Activated naive CD4-positive, alpha-beta T cell treated with anti-CD3 and anti-CD28 coated beads for 36 hours (primary cell): ENCODE measurements around the gene NOD2. TPM values are rescaled to one million over a fixed set of nuclear protein-coding genes. Genes with fewer than 3 reads are reported as not detected.

Source experiments
- CTCF ChIA-PET: fragments of 350-600 bp; sonication (Branson Sonifier 250); formaldehyde crosslinking; loops from one replicate; lab custom pipeline; 2021; ENCODE audit warnings: antibody characterized with exemption; lab: Charles Lee
- DNase-seq: peaks from one replicate; pipeline ENCODE4 v3.0.0-alpha.2; 2020
- H3K27ac Mint-ChIP-seq: one replicate; pipeline ENCODE4 v1.8.0; 2021; ENCODE audit warnings: mild to moderate bottlenecking, mixed read lengths
- H3K27me3 Mint-ChIP-seq: one replicate; pipeline ENCODE4 v1.8.0; 2021; ENCODE audit warnings: low read depth, mixed read lengths
- H3K36me3 Mint-ChIP-seq: one replicate; pipeline ENCODE4 v1.8.0; 2021; ENCODE audit warnings: low read depth, mixed read lengths
- H3K4me1 Mint-ChIP-seq: one replicate; pipeline ENCODE4 v1.8.0; 2021; ENCODE audit warnings: low read depth, mixed read lengths
- H3K4me3 Mint-ChIP-seq: one replicate; pipeline ENCODE4 v1.8.0; 2021; ENCODE audit warnings: mild to moderate bottlenecking, moderate library complexity, mixed read lengths
- H3K9me3 Mint-ChIP-seq: one replicate; pipeline ENCODE4 v1.8.0; 2021; ENCODE audit warnings: mixed read lengths
- intact Hi-C: fragments of 100-400 bp; cut with micrococcal nuclease; formaldehyde crosslinking; loops from one replicate; pipeline ENCODE4 v1.15.1; 2023
- total RNA-seq, 2 experiments: library from RNA; stranded (reverse); gene quantifications; one replicate each; pipeline ENCODE4 v1.2.3, GENCODE V29; 2021

The NOD2 gene
- total RNA-seq = 1 to 10 TPM; 1.2 to 1.7 TPM

GRCh38 chr16:50692999-50693781 is at the start of gene NOD2:
Gene NOD2, plus strand, starts transcription at chr16:50693606. Its CDS starts 5,890 bp downstream, at chr16:50699496.
- Mint-ChIP-seq H3K36me3 (no peaks in the 10 kb centered on the region), H3K4me3 (peak within 1 kb of the TSS; percentile 67), H3K4me1 (peaks cover 50% of the 10 kb centered on the region), H3K9me3 (no peaks in the 10 kb centered on the region), H3K27me3 (no peaks in the 10 kb centered on the region), H3K27ac (peak within 1 kb of the TSS; percentile 37)
- CTCF ChIA-PET = no interaction called here
- DNase-seq = peak; percentile 30
- intact Hi-C loops = no loop called here

GRCh38 chr16:50644245-50644644 is 49.2 kb upstream of the NOD2 start:
- intact Hi-C loops = loop anchor here (1.0 to 5.0 kb wide), 3 partner anchors 97 to 432 kb away; partner anchors contain the start of gene NKD1
- CTCF ChIA-PET = interaction anchor here (1.6 kb wide), 4 partner anchors 9 to 285 kb away, joined by 5 to 6 read pairs (median 5); no protein-coding TSS in a partner anchor
- Mint-ChIP-seq H3K36me3 (no peaks in the 10 kb centered on the region), H3K4me1 (peaks cover 2% of the 10 kb centered on the region), H3K27ac (no peak overlapping the region), H3K27me3 (no peaks in the 10 kb centered on the region), H3K9me3 (no peaks in the 10 kb centered on the region), H3K4me3 (no peak overlapping the region)
- no peak for DNase-seq

GRCh38 chr16:50644729-50645128 is 48.7 kb upstream of the NOD2 start:
- peaks cover 2% of the 10 kb centered on the region for H3K4me1 Mint-ChIP-seq
- DNase-seq = peak; percentile 67
- no peaks in the 10 kb centered on the region for H3K36me3 Mint-ChIP-seq
- intact Hi-C loops = loop anchor here (1.0 to 5.0 kb wide), 3 partner anchors 97 to 432 kb away; partner anchors contain the start of gene NKD1
- H3K9me3 Mint-ChIP-seq = no peaks in the 10 kb centered on the region
- H3K27ac Mint-ChIP-seq = no peak overlapping the region
- CTCF ChIA-PET = interaction anchor here (0.6 to 1.6 kb wide), 10 partner anchors 9 to 1136 kb away, joined by 3 to 6 read pairs (median 3); no protein-coding TSS in a partner anchor
- no peak overlapping the region for H3K4me3 Mint-ChIP-seq
- no peaks in the 10 kb centered on the region for H3K27me3 Mint-ChIP-seq

- H3K4me3 Mint-ChIP-seq = no peak overlapping the region
- no peak for DNase-seq
- no peaks in the 10 kb centered on the region for H3K9me3 Mint-ChIP-seq
- peaks cover 2% of the 10 kb centered on the region for H3K4me1 Mint-ChIP-seq
- no peaks in the 10 kb centered on the region for H3K36me3 Mint-ChIP-seq
- CTCF ChIA-PET = interaction anchor here (0.6 to 1.6 kb wide), 9 partner anchors 8 to 1137 kb away, joined by 3 to 6 read pairs (median 4); no protein-coding TSS in a partner anchor
- intact Hi-C loops = no loop called here
- H3K27ac Mint-ChIP-seq = no peak overlapping the region
- no peaks in the 10 kb centered on the region for H3K27me3 Mint-ChIP-seq
Measured at GRCh38 chr16:50645563-50646220, 47.7 kb upstream of the NOD2 start.

GRCh38 chr16:50646345-50646744 is 47.1 kb upstream of the NOD2 start:
- Mint-ChIP-seq H3K36me3 (no peaks in the 10 kb centered on the region), H3K9me3 (no peaks in the 10 kb centered on the region), H3K27me3 (no peaks in the 10 kb centered on the region), H3K4me1 (peaks cover 2% of the 10 kb centered on the region), H3K4me3 (no peak overlapping the region), H3K27ac (no peak overlapping the region)
- CTCF ChIA-PET = interaction anchor here (0.6 to 0.7 kb wide), 2 partner anchors 193 to 318 kb away, joined by 4 read pairs; no protein-coding TSS in a partner anchor
- intact Hi-C loops = no loop called here
- no peak for DNase-seq

- CTCF ChIA-PET = interaction anchor here (0.6 to 2.7 kb wide), 4 partner anchors 13 to 154 kb away, joined by 3 to 9 read pairs (median 4); no protein-coding TSS in a partner anchor
- no peak for DNase-seq
- intact Hi-C loops = no loop called here
- Mint-ChIP-seq H3K27me3 (no peaks in the 10 kb centered on the region), H3K4me1 (no peaks in the 10 kb centered on the region), H3K36me3 (no peaks in the 10 kb centered on the region), H3K27ac (no peak overlapping the region), H3K4me3 (no peak overlapping the region), H3K9me3 (no peaks in the 10 kb centered on the region)
Measured at GRCh38 chr16:50651835-50652438, 41.5 kb upstream of the NOD2 start.

- Mint-ChIP-seq H3K27ac (no peak overlapping the region), H3K9me3 (no peaks in the 10 kb centered on the region), H3K27me3 (no peaks in the 10 kb centered on the region), H3K4me1 (no peaks in the 10 kb centered on the region), H3K36me3 (no peaks in the 10 kb centered on the region), H3K4me3 (no peak overlapping the region)
- DNase-seq = no peak
- CTCF ChIA-PET = interaction anchor here (0.6 to 2.7 kb wide), 5 partner anchors 8 to 398 kb away, joined by 4 to 9 read pairs (median 5); no protein-coding TSS in a partner anchor
- intact Hi-C loops = no loop called here
Measured at GRCh38 chr16:50652836-50653425, 40.5 kb upstream of the NOD2 start.

- CTCF ChIA-PET = interaction anchor here (0.6 to 2.7 kb wide), 4 partner anchors 9 to 399 kb away, joined by 4 to 9 read pairs (median 6); no protein-coding TSS in a partner anchor
- no peaks in the 10 kb centered on the region for H3K4me1 Mint-ChIP-seq
- no peak overlapping the region for H3K4me3 Mint-ChIP-seq
- no peak for DNase-seq
- intact Hi-C loops = no loop called here
- H3K36me3 Mint-ChIP-seq = no peaks in the 10 kb centered on the region
- H3K27me3 Mint-ChIP-seq = no peaks in the 10 kb centered on the region
- H3K27ac Mint-ChIP-seq = no peak overlapping the region
- H3K9me3 Mint-ChIP-seq = no peaks in the 10 kb centered on the region
Measured at GRCh38 chr16:50653633-50654519, 39.5 kb upstream of the NOD2 start.

- CTCF ChIA-PET = interaction anchor here (2.1 kb wide), 1 partner anchor 9 kb away, joined by 9 read pairs; no protein-coding TSS in a partner anchor
- Mint-ChIP-seq H3K9me3 (no peaks in the 10 kb centered on the region), H3K27ac (no peak overlapping the region)
Measured at GRCh38 chr16:50655558-50656055, 37.8 kb upstream of the NOD2 start.

GRCh38 chr16:50657241-50657640 is 36.2 kb upstream of the NOD2 start:
- intact Hi-C loops = no loop called here
- DNase-seq = no peak
- Mint-ChIP-seq H3K4me1 (no peaks in the 10 kb centered on the region), H3K4me3 (no peak overlapping the region), H3K9me3 (peaks cover 1% of the 10 kb centered on the region), H3K36me3 (no peaks in the 10 kb centered on the region), H3K27me3 (no peaks in the 10 kb centered on the region), H3K27ac (no peak overlapping the region)
- CTCF ChIA-PET = interaction anchor here (0.6 to 2.1 kb wide), 3 partner anchors 8 to 297 kb away, joined by 3 to 9 read pairs (median 4); no protein-coding TSS in a partner anchor

More at GRCh38 chr16:50655558-50656055, 37.8 kb upstream of the NOD2 start:
- H3K36me3 Mint-ChIP-seq = no peaks in the 10 kb centered on the region
- no peaks in the 10 kb centered on the region for H3K27me3 Mint-ChIP-seq
- no peak overlapping the region for H3K4me3 Mint-ChIP-seq
- H3K4me1 Mint-ChIP-seq = no peaks in the 10 kb centered on the region
- intact Hi-C loops = no loop called here
- DNase-seq = no peak

GRCh38 chr16:50659806-50660205 is 33.6 kb upstream of the NOD2 start:
- H3K27me3 Mint-ChIP-seq = no peaks in the 10 kb centered on the region
- no peak for DNase-seq

More at GRCh38 chr16:50659806-50660205, 33.6 kb upstream of the NOD2 start:
- Mint-ChIP-seq H3K4me3 (no peak overlapping the region), H3K36me3 (no peaks in the 10 kb centered on the region), H3K27ac (no peak overlapping the region), H3K9me3 (peaks cover 2% of the 10 kb centered on the region), H3K4me1 (no peaks in the 10 kb centered on the region)
- CTCF ChIA-PET = interaction anchor here (21.8 kb wide), 1 partner anchor 147 kb away, joined by 347 read pairs; no protein-coding TSS in a partner anchor
- intact Hi-C loops = no loop called here
